GM19455 (cell line): ENCODE measurements around the gene KCNK17.

Experiments used
- ATAC-seq: cut with Tn5 transposase; IDR thresholded peaks from one replicate; pipeline ENCODE4 v1.9.1; 2021; ENCODE audit not compliant: unreplicated experiment

Gene KCNK17

DNA sequence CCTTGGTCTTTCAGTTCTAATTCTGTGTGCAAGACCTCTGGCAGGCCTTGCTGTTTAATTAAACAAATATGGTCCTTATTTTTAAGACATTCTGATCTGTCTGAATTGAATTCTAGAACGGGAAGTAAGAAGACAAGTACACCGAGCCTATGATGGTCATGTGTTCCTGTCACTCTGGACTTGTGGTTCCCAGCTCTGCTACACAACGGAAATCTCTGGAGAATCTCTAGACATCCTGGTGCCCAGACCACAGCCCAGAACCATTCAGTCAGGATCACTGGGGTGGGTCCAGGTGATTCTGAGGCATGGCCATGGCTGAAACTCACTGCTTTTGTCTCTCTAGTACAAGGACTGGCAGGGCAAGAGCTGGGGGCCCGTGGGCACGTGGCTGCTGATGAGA, 24.2 kb upstream of the KCNK17 start:
- no peak for ATAC-seq

DNA sequence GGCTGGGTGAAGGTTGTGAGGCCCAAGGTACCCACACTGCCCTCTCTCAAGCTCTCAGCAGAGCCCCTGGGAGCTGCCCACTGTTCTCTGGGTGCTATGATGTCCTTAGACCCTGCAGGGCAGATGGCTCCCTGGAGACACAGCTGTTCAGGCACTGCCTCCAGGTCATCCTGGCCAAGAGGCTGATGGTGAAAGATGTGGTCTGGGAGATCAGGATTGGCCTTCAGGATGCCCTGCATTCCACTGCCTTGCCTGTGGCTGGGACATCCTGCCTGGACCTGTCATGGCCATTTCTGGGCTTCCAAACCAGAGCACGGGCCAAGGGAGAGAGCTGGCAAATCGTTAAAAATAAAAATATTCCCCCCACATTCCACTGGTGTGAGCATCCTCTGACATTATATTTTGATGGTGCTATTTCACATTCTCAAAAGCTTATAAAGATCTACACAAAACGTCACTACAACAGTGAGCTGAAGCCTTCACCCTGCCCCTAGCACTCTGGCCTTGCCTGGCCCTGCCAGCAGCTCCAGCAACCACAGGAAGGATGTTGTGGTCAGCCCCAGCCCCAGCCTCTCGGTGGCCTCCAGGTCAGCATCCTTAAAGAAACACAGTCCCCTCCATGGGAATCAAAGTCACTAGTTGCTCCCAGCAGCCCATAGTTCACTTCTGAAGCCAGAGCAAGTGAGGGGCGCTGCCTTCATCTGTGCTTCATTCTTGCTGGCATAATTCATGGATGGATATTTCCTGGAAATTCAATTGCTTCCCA, 21.7 kb upstream of the KCNK17 start:
- no peak for ATAC-seq

DNA sequence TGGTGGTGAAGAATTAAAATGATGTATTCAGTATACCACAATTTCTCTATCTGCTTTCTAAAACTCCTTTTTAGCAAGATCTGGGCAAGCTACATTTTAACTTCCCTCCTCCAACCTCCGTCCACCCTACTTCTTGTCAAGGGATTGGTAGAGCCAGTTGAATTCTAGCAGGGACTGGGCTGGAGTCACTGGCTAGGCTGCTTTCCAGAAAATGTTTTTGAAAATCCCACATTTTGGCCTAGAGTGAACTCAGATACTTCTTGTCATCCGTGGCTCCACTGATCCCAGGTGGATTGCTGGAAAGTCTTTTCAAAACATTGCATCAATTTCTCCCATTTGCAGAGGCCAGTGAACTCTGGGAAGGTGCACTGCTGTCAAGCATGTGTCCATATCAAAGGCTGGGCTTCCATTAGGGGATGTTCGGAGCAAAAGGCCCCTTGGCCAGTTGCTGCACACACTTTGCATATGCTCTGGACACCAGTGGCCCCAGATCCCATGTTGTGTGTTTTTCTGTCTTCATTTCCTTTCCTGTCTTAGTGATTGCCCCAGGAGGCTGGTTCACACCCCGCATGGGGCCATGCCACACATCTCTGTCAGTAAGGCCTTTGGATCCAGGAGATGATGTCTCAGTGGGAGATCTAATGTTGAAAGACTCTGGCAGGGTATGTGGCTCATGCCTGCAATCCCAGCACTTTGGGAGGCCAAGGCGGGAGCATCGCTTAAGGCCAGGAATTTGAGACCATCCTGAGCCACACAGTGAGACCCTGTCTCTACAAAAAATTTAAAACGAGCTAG, 19.6 kb upstream of the KCNK17 start:
- no peak for ATAC-seq

DNA sequence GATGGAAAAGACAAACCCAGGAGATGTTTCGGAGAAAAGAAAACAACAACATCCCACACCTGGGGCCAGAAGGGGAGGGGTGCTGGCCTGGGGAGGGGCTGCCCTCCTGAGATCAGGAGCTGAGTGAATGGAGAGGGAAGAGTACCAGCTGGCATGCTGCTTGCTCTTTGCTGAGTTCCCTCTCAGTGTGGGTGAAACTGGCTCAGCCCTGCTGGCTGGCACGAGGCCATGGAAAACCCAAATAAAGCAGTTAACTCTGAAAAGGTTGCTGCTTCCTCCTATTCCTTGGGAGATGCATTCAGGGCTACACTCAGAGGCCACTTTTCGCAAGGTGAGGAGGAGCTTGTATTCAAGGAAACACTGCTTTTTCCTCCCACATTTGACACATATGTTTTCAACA, 16.3 kb upstream of the KCNK17 start:
- no peak for ATAC-seq

DNA sequence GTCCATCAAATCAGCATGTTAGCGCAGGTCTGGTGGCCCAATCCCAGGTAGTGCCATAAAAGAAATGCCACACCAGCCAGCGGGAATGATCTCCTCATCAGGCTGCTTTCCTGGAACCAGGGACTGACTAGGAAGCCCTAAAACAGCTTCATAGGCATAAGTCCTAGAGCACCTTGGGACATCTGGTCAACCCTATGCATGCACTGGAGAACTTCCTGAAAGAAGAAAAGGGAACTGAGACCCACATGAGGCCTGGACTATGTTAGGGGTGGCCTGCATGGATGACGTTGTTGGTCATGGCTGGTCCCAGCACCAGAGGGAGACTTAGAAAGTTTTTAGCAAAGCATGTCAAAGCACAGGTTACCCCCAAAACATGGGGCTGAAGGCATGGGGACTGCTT, 15.8 kb upstream of the KCNK17 start:
- ATAC-seq, result no peak

DNA sequence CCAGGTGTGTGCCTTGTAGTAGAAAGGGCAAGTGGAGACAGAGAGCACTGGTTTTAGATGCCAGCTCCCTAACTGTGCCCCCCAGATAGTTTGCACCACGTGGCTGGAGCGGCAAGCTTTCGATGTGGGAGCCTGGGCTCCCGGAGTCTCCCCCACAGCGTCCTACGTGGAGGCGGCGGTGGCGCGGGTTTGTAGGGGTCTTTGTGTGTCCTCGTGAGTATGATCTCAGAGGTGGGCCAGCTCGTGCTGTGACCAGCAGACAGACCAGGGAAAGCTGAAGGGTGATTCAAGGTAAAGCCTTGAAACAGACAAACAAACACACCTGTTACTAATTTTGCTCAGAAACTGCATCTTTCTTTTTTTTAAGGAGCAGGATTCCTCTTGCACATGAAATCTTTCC, 13.8 kb upstream of the KCNK17 start:
- ATAC-seq, result no peak

DNA sequence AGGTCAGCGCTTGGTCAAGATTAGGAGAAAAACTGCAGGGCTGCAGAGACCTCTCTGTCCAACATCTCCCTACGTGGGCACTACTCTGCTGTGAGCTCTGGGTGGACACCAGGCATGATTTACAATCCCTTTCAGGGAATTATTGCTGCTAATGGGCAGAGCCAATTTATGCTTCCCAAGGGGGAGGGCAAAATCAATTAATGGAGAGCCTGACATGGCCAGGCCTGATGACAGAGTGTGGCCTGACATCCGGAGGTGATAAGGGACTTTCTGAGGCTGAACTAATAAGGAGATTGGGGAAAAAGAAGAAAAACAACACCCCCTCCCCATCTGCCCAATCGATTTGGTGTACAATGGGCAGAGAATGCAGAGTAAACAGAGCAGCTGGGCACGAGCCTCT, 13.3 kb upstream of the KCNK17 start:
- ATAC-seq, result no peak

DNA sequence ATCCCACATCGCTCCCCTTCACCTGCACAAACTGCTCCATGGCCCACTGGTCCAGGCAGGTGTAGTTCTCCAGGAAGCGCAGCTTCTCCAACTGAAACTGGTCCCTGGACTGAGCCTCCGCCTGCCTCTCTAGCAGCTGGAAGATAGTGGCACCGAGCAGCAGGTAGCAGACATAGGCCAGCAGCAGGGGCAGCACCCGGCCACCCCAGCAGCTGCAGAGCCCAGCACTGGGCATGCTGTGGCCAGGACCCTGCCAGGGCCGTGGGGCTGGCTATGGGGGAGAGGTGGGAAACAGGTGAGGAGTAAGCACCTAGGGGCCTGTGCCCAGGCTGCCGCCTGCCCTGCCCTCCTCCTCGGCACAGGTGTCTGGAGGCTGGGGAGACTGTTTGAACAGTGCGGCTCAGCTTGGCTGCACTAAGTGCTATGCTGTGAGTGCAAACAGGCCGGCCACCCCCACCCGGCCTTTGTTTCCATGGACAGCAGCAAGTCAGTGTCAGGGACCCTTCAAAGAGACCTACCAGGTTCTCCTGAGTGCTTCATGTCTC, 8.2 kb upstream of the KCNK17 start, which contains the start of gene KCNK16:
Gene KCNK16, minus strand, starts transcription at position 397 of the 545 bp plus-strand sequence. Its CDS starts 162 bp downstream, at position 235.
- no peak for ATAC-seq

DNA sequence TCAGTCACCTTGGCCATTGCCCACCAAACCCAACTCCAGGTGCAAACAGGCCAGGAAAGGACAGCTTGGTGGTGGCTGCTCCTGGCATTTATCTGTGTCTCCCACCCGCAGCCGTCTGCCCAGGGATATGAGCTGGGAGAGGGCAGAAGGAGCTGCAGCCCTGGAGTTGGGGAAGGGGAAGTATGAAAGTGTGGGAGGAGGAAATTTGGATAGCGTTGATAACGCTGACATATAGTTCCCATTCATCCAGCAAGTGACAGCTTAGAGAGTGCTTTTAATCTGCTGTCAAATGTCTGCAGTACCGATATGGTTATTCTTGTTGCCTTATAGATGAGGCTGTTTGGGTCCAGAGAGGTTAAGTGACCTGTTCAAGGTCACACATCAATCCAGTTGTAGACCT, 7.5 kb upstream of the KCNK17 start:
- no peak for ATAC-seq

DNA sequence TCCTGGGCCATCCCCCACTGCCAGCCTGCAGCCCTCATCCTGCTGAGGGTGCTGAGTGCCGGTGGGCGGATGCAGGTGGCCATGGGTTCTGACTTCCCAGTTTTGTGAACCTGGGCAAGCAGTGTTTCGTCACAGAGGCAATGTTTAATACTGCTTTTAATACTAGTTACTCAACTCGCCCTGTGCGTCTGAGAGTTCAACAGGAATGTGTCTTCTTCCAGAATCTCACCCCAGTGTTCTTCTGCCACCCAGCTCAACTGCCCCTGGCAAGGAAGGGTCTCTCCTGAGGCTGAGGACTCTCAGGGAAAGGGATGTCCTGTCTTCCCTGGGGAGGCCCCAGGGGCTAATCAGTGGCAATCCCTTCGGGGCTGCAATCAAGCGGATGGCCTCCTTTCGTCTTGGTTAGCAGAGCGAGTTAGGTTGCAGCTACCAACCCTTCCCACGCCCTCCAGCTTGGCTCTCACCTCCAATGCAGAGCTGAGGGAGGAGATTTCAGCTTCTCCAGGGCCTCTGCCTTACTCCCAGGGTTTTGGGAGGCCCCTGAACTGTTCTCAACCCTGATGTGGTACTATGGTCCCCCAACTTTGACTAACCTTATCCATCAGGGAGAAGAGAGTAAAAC, 6.3 kb upstream of the KCNK17 start:
- no peak for ATAC-seq

DNA sequence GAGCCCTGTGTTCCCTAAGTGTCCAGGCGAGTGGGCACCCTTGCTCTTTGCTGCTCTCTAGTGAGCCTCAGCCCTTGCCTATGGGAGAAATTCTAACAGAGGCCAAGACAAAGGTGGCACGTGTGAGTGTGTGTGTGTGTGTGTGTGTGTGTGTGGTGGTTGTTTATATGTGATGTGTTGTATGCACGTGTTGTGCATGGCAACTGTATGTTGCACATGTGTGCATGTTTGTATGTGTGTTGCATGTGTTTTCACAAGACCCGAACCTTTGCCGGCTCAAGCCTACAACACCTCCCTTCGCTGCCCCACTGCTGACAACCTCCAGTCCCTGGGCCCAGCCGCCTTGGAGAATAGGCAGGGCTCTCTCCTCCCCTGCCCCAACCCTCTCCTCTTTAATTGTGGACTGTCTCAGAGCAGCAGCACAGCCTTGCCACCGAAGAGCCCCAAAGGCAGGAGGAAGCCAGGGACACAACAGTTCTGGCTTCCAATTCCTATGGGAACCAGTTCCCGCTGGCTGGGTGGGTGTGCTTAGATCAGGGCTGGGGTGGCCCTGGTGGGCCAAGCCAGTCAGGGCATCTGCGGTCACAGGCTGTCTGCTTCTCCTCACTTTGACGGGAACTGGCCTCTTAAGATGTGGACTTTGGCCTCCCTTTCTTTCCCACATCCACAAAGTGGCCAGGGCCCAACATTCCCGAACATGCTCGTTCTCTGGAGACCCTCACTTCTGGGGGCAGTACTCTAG, 5.6 kb upstream of the KCNK17 start:
- no peak for ATAC-seq

DNA sequence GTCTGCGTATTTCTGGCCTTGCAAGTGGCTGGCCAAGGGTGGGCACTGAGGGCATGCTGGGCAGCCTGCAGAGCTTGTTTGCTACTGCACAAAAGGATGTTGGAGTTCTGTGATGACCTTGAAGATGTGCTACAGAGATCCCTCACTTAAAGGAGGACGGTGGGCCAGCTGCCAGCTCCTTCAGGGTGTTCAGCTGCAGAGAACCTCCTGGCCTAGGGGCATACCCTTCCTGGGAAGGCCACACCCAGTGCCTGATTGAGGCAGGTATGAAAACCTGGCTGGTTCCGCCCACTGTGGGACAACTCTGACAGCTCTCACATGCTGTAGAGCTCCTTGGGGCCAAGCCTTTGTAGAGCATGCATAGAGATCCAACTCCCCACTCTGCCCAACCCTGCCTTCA, 3.0 kb upstream of the KCNK17 start:
- no peak for ATAC-seq

DNA sequence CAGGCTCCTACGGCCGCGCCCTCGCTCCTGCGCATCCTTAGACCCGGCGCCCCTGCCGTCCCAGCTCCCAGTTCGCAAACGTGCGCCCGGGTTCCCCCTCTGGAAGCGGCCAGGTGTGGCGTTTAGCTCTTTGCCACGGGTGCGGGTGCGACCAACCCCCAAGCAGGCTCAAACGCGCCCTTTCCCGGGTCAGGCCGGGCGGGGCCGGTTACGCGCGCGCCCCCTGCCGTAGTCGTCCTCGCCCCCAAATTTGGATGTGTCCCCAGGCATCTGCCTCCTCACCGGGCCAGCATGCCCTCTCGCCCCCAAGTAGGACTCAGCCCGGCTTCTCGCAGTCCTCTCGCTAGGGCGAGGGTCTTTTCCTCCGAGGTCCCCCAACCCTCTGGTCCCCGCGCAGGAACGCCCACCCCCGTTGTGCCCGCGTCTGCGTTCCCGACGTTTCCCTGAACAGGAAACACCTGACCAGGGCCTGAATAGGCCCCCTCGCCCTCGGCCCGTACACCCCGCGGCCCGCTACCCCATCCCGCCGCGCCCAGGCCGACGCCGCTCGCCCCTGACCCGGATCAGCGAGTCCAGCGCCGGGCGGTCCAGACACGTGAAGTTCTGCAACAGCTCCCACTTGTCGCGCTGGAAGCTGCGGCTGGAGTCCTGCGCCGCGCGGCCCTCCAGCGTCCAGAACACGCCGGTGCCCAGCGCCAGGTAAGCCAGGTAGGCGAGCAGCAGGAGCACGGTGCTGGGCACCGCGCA, 520 bp downstream of the KCNK17 start:
- ATAC-seq, result no peak

DNA sequence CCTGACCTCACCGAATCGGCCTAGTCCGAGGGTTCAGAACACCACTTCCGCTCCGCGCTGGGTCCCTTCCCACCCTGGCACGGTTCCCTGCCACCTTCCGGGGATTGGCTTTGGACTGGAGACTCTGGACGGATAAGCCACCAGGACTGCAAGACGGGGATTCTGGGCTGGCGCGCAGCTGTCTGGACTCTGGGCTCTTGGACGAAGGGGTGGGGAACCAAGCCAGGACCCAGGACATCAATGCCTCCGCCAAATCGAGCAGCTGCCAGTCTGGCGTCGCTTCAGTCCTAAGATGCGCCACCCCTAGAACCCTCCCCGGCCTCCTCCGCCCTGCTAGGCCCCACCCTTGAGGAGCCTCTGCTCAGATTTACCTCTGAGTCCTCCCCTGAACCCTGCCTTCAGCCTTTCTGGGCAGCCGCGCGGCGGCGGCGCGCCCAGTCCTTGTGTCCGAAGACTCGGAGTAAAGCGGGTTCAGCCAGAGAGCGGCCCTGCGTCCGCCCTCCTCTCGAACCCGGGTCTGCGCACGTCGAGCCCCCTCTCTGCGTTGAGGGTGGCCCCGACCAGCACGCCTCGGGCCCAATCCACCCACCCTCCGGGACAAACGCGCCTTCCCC, 1.2 kb downstream of the KCNK17 start:
- no peak for ATAC-seq

DNA sequence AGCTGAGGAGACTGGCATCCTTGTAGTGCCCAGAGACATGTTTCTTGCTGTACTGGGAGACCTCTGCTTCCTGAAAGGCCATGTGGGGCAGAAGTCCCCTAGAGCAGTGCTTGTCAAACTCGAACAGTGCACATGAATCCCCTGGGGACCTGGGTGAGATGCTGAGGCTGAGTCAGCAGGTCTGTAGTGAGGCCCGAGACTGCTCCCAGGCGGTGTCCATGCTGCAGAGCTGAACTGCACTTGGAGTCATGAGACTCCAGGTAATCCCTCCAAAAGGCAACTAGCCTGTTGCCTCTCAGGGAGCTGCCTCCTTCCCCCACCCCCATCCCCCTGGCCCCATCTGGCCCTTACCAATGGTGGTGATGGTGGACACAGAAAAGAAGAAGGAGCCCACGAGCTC, 3.7 kb downstream of the KCNK17 start:
- ATAC-seq, result no peak

DNA sequence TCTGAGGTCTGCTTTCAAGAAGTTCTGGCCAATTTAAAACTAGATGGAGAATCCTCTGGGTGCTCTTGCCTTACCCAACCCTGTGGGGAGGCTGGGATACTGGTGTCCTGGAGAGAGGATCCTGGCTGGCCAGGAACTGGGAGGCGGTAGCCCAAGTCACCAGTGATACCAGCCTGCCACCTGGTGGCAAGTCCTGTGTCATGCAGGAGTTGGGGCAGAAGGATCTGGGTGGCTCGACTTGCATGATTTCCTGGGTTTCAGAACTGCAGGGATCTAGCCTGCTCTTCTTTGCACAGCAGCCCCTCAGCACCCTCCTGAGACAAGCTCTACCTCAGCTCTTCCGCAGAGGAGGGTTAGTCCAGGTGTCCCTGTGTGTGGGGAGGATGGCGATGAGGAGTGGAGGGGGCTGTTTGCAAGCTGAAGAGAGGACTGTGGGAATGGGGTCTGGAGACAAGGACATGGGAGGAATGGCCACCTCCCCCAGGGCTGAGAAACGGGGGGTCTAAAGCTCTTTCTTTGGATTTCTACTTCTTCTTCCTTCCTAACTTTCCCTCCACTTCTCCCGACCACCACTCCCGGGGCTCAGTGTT, 4.2 kb downstream of the KCNK17 start:
- ATAC-seq, result no peak

DNA sequence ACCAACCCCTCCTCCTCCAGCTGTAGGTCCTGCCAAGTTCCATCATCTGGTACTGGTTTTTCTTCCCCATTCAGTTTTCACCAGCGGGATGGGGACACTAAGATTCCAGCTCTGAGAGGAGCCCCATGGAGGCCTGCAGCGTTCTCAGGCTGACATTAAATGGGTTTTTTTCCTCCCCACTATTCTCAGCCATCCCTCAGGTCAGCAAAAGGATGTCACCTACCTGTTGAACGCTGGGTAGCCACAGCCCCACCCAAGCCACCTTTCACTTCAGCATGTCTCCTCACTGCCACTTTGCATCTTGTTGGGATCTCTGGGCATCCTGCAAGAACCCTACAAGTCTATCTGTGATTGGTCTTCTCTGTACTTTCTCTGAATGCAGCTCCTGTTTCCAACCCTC, 6.8 kb downstream of the KCNK17 start:
- ATAC-seq, result no peak

DNA sequence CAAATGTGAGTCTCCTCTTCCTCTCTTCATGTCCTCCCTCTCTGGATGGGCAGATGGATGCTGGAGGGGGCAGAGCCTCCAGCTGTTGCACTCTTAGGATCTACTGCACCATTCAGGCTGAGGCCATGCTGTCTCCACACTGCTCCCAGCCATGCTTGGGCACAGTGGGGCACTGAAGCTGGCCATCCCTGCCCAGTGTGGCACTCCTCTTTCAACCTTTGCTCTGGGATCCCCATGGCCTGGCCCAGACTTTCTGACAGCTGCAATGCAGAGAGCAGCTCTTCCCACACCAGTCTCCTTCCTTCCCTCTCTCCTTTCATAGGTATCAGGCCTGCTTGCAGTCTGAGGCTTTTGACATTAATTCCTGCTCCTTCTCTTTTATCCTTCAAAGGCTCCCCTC, 9.3 kb downstream of the KCNK17 start:
- ATAC-seq, result no peak

DNA sequence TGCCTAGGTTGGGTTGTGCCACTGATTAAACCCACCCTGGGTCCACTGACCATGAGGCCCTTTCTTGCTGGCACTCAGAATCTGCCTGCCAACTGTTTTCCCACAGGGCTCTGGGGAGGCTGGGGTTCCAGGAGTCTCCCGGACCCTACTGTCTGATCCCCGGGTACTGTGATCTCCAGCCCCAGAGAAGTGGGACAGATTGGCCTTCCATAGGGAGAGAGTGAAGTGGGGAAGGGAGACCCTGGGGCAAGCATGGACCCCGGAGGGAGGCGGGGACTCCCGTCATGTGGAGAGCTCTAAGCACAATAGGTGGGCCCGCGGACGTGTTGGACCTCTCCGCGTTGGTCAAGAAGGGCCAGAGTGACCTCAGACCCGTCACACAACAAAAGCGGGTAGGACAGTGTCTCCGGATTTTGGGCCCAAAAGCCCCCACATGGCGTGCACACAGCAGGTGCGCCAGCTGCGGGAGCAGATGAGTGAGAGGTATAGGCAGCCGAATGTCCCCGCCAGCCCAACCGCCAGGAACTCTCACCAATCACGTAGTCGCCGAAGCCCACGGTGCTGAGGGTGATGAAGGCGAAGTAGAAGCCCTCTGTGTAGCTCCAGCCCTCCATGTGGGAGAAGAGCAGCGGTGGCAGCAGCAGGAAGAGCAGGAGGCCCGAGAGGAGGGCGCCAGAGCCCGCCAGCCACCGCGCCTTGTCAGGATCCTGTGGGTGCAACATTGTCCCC, 10.6 kb downstream of the KCNK17 start:
- no peak for ATAC-seq
